ENCODE measurements around the gene STMN3. TPM values are rescaled to one million over a fixed set of nuclear protein-coding genes. Genes with fewer than 3 reads are reported as not detected.

Gene STMN3
- total RNA-seq, 1 experiment from 2014 or later, result 65.6 TPM

- TF ChIP-seq ARID4B (CRISPR knock-in tag; IDR thresholded peaks at IDR 0.05; ENCODE audit: borderline replicate concordance) (no peak), IRF2 (CRISPR knock-in tag; IDR thresholded peaks at IDR 0.05; ENCODE audit: borderline replicate concordance, low read depth) (no peak), ZNF423 (CRISPR knock-in tag; IDR thresholded peaks at IDR 0.05) (no peak), STAT6 (CRISPR knock-in tag; conservative IDR thresholded peaks at IDR 0.05; ENCODE audit: low read depth) (no peak), E2F4 (CRISPR knock-in tag; IDR thresholded peaks at IDR 0.05; ENCODE audit: borderline replicate concordance, low read depth) (no peak), CTCF (IDR thresholded peaks at IDR 0.05) (no peak), MXD4 (CRISPR knock-in tag; IDR thresholded peaks at IDR 0.05; ENCODE audit: borderline replicate concordance) (no peak), ERG (CRISPR knock-in tag; IDR thresholded peaks at IDR 0.05) (no peak), ZNF219 (CRISPR knock-in tag; IDR thresholded peaks at IDR 0.05; ENCODE audit: borderline replicate concordance) (no peak), GABPB1 (CRISPR knock-in tag; IDR thresholded peaks at IDR 0.05) (no peak)
Measured at GRCh38 chr20:63665708-63666107, 12.5 kb upstream of the STMN3 start (continued).

- H3K4me1 Mint-ChIP-seq, result no peaks in the 10 kb centered on the region
- no peak overlapping the region; the same call in 1 of the 2 replicates for H3K27ac Mint-ChIP-seq
- TF ChIP-seq IRF2 (CRISPR knock-in tag; IDR thresholded peaks at IDR 0.05; ENCODE audit: borderline replicate concordance, low read depth) (no peak), ZNF232 (CRISPR knock-in tag; IDR thresholded peaks at IDR 0.05) (no peak), USF2 (CRISPR knock-in tag; IDR thresholded peaks at IDR 0.05) (0 out of 2 replicates have a peak, but pooled peaks have one; percentile 29), FOXJ3 (CRISPR knock-in tag; IDR thresholded peaks at IDR 0.05; ENCODE audit: borderline replicate concordance) (no peak), AR (CRISPR knock-in tag; IDR thresholded peaks at IDR 0.05) (no peak), NFYB (CRISPR knock-in tag; conservative IDR thresholded peaks at IDR 0.05; ENCODE audit: low read depth) (peak; percentile 90), SP1 (CRISPR knock-in tag; conservative IDR thresholded peaks at IDR 0.05) (no peak), NR2C2 (CRISPR knock-in tag; IDR thresholded peaks at IDR 0.05) (no peak), ZBTB21 (CRISPR knock-in tag; IDR thresholded peaks at IDR 0.05; ENCODE audit: borderline replicate concordance) (no peak), PRRX2 (CRISPR knock-in tag; IDR thresholded peaks at IDR 0.05) (no peak), HMGA2 (CRISPR knock-in tag; IDR thresholded peaks at IDR 0.05) (no peak)
Measured at GRCh38 chr20:63664861-63665594, 11.8 kb upstream of the STMN3 start.

More at GRCh38 chr20:63664861-63665594, 11.8 kb upstream of the STMN3 start:
- DNase-seq (ENCODE audit: low spot score), result peak; percentile 71
- Mint-ChIP-seq H3K36me3 (peaks cover 27% of the 10 kb centered on the region), H3K27me3 (ENCODE audit: low read depth) (no peaks in the 10 kb centered on the region), H3K4me3 (no peak overlapping the region), H3K9me3 (no peaks in the 10 kb centered on the region)
- peak; percentile 97 for ATAC-seq
- POLR2A ChIA-PET, result no interaction called here
- CTCF ChIA-PET, result interaction anchor here (0.7 to 1.5 kb wide), 4 partner anchors 23 to 316 kb away, joined by 3 to 8 read pairs (median 5); partner anchors contain the start of gene PRPF6

Measured in WTC11 (cell line).